HG03469 (cell line): ENCODE results near the gene STT3B.
"Not testable (repeated sequence)": the region's sequence is repeated elsewhere in the genome, so short reads cannot be mapped to it uniquely, and the experiment has no call there.

Experiments
- ATAC-seq: cut with Tn5 transposase; IDR thresholded peaks from one replicate; pipeline ENCODE4 v1.9.1; 2021; ENCODE audit warnings: mild to moderate bottlenecking, moderate library complexity, moderate number of reproducible peaks; ENCODE audit not compliant: unreplicated experiment

Gene STT3B

GRCh38 chr3:31532587-31533168 is at the start of gene STT3B:
Gene STT3B (plus strand): TSS chr3:31532925. CDS start chr3:31532999, 74 bp downstream.
- ATAC-seq, result peak; percentile 29

DNA sequence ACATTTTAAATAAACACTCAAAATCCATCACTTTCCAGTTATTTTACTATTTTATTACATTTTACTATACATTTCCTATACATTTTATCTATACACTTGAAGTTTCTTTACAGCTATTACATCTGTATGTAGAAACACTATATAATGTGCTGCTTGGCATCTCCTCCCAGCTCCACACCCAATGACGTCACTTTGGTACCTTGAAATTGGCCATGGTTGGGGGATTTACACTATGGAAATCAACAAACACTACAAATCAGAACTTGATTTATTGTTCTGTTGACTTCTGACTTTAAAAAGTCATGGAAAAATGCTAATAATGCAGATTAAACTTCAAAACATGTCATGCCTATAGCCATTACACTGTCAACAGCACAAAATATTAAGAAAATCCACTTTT is 48.9 kb upstream of the STT3B start:
- no peak for ATAC-seq

DNA sequence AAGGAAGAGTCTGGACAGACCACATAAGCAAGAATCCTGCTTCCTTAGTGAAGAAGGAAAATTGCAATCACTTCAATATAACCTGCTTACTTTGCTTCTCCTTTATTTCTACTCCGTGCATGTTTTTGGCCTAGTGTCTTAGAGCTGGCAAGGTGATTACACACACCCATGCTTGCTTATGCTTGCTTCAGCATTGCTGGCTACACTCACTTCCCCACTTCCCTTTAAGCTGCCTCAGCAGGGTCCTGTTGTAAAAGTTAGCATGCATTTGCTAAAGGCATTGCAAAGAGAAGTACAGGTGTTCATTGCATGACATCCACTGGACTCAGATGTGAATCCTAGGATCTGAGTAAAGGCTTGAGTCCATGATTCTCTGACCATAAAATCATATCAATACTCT is 47.5 kb upstream of the STT3B start:
- no peak for ATAC-seq

GRCh38 chr3:31486865-31487533 is 45.7 kb upstream of the STT3B start:
- ATAC-seq, result no peak

GRCh38 chr3:31488475-31489017 is 44.2 kb upstream of the STT3B start:
- no peak for ATAC-seq

- no peak for ATAC-seq
These were observed 42.2 kb upstream of the STT3B start for GRCh38 chr3:31490502-31490901.

DNA sequence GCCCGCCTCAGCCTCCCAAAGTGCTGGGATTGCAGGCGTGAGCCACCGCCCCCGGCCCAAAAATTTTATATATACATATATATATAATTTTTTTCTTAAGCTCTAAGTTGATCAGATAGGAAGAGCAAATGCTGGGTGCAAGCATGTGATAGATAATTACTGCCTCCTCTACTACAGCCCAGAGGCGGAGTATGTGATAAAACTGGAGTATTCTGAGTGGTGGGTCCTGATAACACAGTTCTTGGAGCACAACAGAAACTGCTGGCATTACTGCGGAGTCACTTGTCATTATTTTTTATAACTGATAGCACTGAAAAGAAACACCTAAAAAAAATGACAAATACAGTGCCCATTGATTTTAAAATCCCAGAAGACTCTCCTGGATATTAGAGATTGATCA is 41.1 kb upstream of the STT3B start:
- no peak for ATAC-seq

DNA sequence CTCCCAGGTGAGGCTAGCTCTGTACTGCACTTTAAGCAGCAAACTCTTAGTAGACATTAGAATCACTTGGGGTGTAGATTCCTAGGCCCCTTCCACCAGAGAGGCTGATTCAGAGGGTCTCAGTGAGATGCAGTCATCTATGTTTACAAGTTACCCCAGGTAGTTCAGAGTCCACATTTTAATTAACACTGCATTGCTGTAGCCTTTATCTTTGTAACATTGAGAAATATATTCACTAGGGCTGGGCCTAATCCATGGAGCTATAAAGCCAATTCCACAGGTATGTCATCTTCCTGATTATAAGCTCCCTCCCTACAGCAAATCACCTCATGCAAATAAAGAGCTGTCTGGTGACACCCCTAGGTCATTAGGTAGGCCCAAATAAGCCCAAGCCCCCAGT is 39.6 kb upstream of the STT3B start:
- ATAC-seq, result no peak

DNA sequence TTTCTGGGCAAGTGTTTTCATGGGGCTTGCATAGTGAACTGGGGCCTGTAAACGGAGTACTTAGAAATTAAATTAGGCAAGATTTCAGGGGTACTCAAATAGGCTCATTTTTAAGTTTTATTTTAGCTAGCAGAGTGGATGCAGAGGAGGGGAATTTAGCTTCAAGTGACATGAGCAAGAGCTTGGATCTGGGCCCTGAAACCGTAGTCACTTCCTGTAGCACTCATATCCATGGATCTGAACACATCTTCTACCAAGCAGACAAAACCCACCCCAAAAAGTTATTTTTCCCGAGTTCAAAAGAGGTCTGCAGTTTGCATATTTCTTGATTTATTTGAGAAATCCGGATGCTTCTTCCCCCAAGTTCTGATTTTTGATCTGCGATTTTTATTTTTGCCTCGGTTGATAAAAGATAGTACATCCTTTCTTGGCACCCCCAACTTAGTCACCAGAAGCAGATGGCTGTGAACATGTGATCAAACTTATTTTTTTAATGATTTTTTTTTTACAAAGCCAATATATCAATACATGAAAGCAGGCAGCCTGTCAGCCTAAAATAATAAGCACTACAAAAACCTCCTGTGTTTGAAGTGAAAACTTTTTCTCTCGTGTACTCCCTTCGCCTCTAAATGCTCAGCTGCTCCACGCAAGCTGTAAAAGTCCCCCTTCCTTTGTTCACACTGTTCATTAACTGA is 36.6 kb upstream of the STT3B start:
- no peak for ATAC-seq

DNA sequence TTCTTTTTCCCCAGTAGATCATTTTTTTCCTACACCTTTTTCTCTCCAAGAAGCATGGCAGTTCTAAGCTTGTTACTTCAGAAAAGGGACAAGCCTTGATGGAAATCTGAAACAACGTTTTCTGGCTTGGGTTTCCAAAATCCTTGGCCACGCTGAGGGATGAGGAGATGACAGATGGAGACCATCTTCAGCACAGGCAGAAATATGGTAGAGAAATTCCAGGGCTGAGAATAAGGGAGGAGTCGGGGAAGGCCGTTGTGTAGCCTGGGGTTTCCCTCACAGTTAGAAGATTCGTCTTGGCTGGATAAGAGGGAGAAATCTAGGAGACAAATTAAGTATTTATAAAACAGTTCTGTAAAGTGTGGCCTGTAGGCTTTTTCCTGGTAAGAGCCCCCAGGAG is 33.9 kb upstream of the STT3B start:
- ATAC-seq, result no peak

DNA sequence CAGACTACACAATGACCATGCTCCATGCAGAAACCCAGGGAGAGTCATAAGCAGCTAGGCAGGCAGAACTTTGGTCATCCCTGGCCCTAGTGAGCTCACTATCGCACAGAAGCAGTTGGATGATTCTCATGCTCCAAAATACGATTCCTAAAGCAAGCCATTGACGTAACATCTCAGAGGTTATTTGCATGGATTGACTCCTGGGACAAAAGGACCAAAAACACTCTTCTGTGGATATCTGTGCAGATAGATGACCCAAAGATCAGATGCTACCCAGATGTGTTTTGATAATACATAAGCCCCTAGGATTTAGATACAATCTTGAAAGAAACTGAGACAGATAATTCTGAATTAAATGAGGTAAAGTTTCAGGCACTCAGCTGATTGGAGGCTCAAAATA is 33.4 kb upstream of the STT3B start:
- ATAC-seq, result no peak

DNA sequence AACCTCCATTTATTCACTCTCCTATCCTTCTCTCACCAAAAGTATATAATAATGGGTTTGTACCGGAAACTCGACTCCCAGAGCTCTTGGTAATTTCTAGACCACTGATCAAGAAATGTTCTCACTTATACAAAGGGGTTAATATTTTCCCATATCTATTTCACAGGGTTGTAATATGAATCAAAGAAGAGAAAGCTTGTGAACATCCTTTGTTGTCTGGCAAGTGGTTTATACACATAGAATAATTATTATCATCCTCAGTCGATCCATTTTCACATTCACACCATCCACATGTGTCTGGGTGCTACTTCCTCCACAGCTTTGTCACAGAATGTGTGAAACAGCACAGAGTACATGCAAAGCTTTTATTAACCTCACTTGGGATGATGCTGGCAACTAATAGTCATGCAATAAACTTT is 29.9 kb upstream of the STT3B start:
- ATAC-seq, result no peak

DNA sequence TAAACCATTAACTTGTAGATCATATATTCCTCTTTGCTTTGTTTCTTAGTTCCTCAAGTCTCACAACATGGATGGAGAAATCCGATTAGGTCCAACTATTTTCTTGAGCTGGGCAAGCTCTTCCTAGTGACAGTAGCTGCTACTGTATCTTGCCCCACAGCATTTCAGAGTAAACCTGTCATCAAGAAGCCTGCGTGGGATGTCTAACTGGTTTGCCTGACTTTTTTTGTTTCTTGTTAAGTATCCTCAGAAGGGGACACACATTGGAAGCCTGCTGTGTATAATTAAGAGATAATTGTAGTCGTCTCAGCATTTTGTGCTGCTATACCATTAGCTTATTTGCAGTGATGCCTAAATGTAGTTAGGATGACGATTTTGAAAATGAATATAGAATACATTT is 29.3 kb upstream of the STT3B start:
- ATAC-seq, result no peak

DNA sequence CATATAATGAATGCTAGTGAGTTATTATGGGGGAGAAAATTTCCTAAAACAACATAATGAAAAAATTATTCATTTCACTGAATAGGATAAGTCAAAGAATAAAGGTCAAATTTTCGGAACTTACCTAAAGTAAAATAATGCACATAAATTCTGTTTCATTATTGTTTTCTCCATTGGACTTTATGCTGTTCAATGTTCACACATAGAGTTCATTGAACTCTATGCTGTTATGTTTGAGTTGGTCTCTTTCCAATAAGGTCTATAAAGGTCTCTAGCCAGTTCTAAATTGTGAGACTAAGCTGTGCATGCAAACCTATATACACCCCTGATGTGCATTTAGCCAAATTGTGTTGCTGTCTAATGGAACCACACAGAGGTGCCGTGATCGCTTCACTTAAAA is 28.5 kb upstream of the STT3B start:
- ATAC-seq, result no peak

DNA sequence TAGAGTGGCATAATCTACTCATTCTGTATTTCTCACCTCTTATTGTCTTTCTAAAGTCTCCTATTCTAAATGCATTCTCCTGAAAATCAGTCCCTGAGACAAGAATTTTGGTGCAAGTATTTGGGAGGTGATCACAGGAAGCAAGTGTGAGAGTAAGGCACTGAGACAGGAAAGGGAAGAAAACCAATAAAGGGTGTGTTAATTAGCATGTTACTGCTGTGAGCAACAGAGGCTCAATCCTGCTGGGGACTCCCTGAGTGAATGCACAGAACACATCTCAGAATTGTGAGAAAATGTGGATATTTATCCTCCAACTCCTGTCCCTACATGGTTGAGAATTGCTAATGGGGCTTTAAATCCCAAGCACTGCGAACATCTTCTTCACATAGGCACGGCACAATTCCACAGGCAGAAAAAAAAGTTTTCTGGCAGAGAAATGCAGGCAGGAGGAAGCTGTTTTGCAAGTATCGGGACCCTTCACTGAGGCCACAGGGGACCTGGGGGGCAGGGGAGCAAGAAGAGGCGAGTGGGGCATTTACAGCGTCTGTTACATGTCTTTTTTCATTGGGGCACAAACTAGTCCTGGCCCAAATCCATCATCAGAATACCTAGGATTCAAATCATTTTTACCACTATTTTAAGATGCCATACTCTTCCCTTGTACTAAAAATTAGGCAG is 27.2 kb upstream of the STT3B start:
- no peak for ATAC-seq

DNA sequence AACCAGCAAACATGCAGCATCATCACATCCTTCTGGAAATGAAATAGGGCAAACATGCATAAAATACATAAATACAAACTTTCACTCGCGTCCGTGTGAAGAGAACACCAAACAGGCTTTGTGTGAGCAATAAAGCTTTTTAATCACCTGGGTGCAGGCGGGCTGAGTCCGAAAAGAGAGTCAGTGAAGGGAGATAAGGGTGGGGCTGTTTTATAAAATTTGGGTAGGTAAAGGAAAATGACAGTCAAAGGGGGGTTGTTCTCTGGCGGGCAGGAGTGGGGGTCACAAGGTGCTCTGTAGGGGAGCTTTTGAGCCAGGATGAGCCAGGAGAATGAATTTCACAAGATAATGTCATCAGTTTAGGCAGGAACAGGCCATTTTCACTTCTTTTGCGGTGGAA is 26.2 kb upstream of the STT3B start:
- ATAC-seq, result not testable (repeated sequence)

DNA sequence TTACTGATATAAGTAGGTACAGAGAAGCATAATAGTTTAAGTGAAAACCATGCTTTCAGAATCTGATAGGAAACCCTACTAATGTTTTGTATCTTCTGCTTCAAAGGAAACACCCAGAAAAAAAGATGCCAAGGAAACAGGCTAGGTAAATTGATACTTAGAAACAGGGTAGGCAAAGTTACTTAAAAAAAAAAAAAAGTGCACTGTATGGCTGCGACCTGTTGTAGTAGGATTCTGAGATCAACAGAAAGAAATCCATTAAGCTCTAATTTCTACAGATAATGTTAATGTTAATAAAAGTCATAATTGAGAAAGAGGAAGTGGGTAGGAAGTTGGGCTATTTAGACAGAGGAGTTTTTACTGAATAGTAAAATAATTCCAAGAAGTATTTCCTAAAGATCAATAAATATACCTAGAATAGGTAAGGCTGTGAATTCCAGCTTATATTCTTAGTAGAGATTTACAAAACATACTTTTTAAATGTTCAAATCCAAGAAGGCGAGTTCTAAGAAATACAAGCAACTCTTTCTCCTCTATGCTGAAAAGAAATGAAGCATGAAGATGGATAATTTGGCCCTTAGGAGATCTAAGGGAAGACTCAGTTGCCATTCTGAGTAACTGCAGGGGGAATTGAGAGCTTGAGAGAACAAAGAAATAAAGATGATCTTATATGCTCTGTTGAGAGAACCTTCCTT is 24.1 kb upstream of the STT3B start:
- no peak for ATAC-seq

- ATAC-seq, result no peak
These were observed 23.5 kb upstream of the STT3B start for GRCh38 chr3:31509147-31509728.

GRCh38 chr3:31514570-31514969 is 18.2 kb upstream of the STT3B start:
- no peak for ATAC-seq

- no peak for ATAC-seq
These were observed 17.0 kb upstream of the STT3B start for GRCh38 chr3:31515486-31516284.
